Stimulated activated CD8-positive, alpha-beta memory T cell treated with anti-CD3 and anti-CD28 coated beads, Interleukin-15, amount 100 ng/mL, for 48 hours (primary cell): Measurements from ENCODE around the gene CDKL5.

ENCODE experiments used
- DNase-seq, 2 donors: peaks; one replicate each; pipeline ENCODE4 v3.0.0-alpha.2; 2020; ENCODE audit warnings: low read depth in 2 of 2

The CDKL5 gene

GRCh38 chrX:18457000-18457399 lies 31.6 kb downstream of the CDKL5 start:
- DNase-seq: no peak

- DNase-seq: no peak
Measured at GRCh38 chrX:18461431-18461830, 36.0 kb downstream of the CDKL5 start.

- DNase-seq: no peak
Measured at GRCh38 chrX:18464499-18464898, 39.1 kb downstream of the CDKL5 start.

- DNase-seq: no peak
Measured at GRCh38 chrX:18465051-18465450, 39.6 kb downstream of the CDKL5 start.

GRCh38 chrX:18468599-18468998 lies 43.2 kb downstream of the CDKL5 start:
- DNase-seq: no peak

- no peak for DNase-seq
Measured at GRCh38 chrX:18471296-18471695, 45.9 kb downstream of the CDKL5 start.

- DNase-seq: no peak
Measured at GRCh38 chrX:18490806-18491555, 65.6 kb downstream of the CDKL5 start.

- DNase-seq: no peak
Measured at GRCh38 chrX:18491587-18492340, 66.4 kb downstream of the CDKL5 start.

- no peak for DNase-seq
Measured at GRCh38 chrX:18534949-18535348, 109.5 kb downstream of the CDKL5 start.

GRCh38 chrX:18537068-18537467 lies 111.7 kb downstream of the CDKL5 start:
- DNase-seq: no peak

- no peak for DNase-seq
Measured at GRCh38 chrX:18537524-18537923, 112.1 kb downstream of the CDKL5 start.

- no peak for DNase-seq
Measured at GRCh38 chrX:18542131-18542530, 116.7 kb downstream of the CDKL5 start.

- no peak for DNase-seq
Measured at GRCh38 chrX:18542905-18543304, 117.5 kb downstream of the CDKL5 start.

- no peak for DNase-seq
Measured at GRCh38 chrX:18543738-18544137, 118.3 kb downstream of the CDKL5 start.

GRCh38 chrX:18545771-18546170 lies 120.4 kb downstream of the CDKL5 start:
- DNase-seq: no peak

GRCh38 chrX:18548996-18549395 lies 123.6 kb downstream of the CDKL5 start:
- no peak for DNase-seq

- no peak for DNase-seq
Measured at GRCh38 chrX:18549643-18550042, 124.2 kb downstream of the CDKL5 start.

- DNase-seq: no peak
Measured at GRCh38 chrX:18557879-18558278, 132.5 kb downstream of the CDKL5 start.

GRCh38 chrX:18558799-18559198 lies 133.4 kb downstream of the CDKL5 start:
- DNase-seq: no peak

- DNase-seq: no peak
Measured at GRCh38 chrX:18561020-18561419, 135.6 kb downstream of the CDKL5 start.

GRCh38 chrX:18565727-18566126 lies 140.3 kb downstream of the CDKL5 start:
- no peak for DNase-seq

GRCh38 chrX:18566748-18567147 lies 141.3 kb downstream of the CDKL5 start:
- DNase-seq: no peak

GRCh38 chrX:18573556-18573955 lies 148.1 kb downstream of the CDKL5 start:
- no peak for DNase-seq
